ENCODE measurements around the gene TMEM88. TPM values are rescaled to one million over a fixed set of nuclear protein-coding genes. Genes with fewer than 3 reads are reported as not detected.
A peak's percentile ranks its signal among the peaks of the same experiment; 100 is the strongest.

TMEM88 gene
- total and polyA plus RNA-seq, 4 donors, result 0.65 to 4.6 (median 3.7) TPM

- H3K27me3 ChIP-seq (ENCODE audit: control insufficient read depth in 4 of 4, insufficient read depth in 4 of 4, low read length in 3 of 4), result no peaks in the 10 kb centered on the region
- no peak overlapping the region for H3K4me3 ChIP-seq (ENCODE audit: low read depth in 1 of 3, low read length in 3 of 3)
- H3K9me3 ChIP-seq (ENCODE audit: control insufficient read depth in 4 of 4, low read length in 3 of 4), result no peaks in the 10 kb centered on the region
- WGBS, result 96% methylated on average over 9 of the region's 9 CpGs
- peaks cover 0 to 16% (median 1%) of the 10 kb centered on the region in 4 donors for H3K36me3 ChIP-seq (ENCODE audit: control insufficient read depth in 4 of 4, insufficient read depth in 3 of 4, low read depth in 1 of 4, low read length in 3 of 4)
- no peak overlapping the region for H3K27ac ChIP-seq (ENCODE audit: low read depth in 1 of 2, low read length in 2 of 2)
- H3K9ac ChIP-seq (ENCODE audit: low read depth in 1 of 2, low read length in 2 of 2), result no peak overlapping the region
- TF ChIP-seq CTCF (IDR thresholded peaks at IDR 0.05; ENCODE audit: low read depth, low read length, missing input control) (no peak), GABPA (IDR thresholded peaks at IDR 0.05 in 1 of 2, conservative IDR thresholded peaks at IDR 0.05 in 1 of 2) (no peak), RAD21 (IDR thresholded peaks at IDR 0.05) (no peak), SP1 (IDR thresholded peaks at IDR 0.05) (no peak), TAF1 (conservative IDR thresholded peaks at IDR 0.05) (no peak), NR2F2 (IDR thresholded peaks at IDR 0.05) (no peak), FOXA1 (IDR thresholded peaks at IDR 0.05) (no peak), HNF4A (conservative IDR thresholded peaks at IDR 0.05) (no peak), FOXA2 (IDR thresholded peaks at IDR 0.05) (no peak), YY1 (IDR thresholded peaks at IDR 0.05) (no peak), RXRA (IDR thresholded peaks at IDR 0.05) (no peak), MAX (IDR thresholded peaks at IDR 0.05) (no peak)
- peak; percentile 14 for DNase-seq (ENCODE audit: low spot score)
- H3K4me1 ChIP-seq (ENCODE audit: control insufficient read depth in 4 of 4, insufficient read depth in 4 of 4, low read length in 3 of 4), result peaks cover 0 to 13% (median 9%) of the 10 kb centered on the region in 4 donors
These were observed 39.4 kb downstream of the TMEM88 start for GRCh38 chr17:7894226-7894625.

- H3K4me3 ChIP-seq (ENCODE audit: low read depth in 1 of 3, low read length in 3 of 3), result no peak overlapping the region
- no peak for TF ChIP-seq MAX (IDR thresholded peaks at IDR 0.05)
- TF ChIP-seq HNF4G (IDR thresholded peaks at IDR 0.05), result no peak
- no peak for TF ChIP-seq RXRA (IDR thresholded peaks at IDR 0.05)
- TF ChIP-seq SP1 (IDR thresholded peaks at IDR 0.05), result no peak
- TF ChIP-seq YY1 (IDR thresholded peaks at IDR 0.05), result no peak
- no peak for TF ChIP-seq RAD21 (IDR thresholded peaks at IDR 0.05)
- no peak for TF ChIP-seq REST (IDR thresholded peaks at IDR 0.05)
- TF ChIP-seq EGR1 (IDR thresholded peaks at IDR 0.05; ENCODE audit: low read depth in 2 of 2), result no peak
- TF ChIP-seq TAF1 (conservative IDR thresholded peaks at IDR 0.05), result no peak
- no peak for TF ChIP-seq HNF4A (conservative IDR thresholded peaks at IDR 0.05)
- no peak for TF ChIP-seq ZBTB33 (IDR thresholded peaks at IDR 0.05)
- TF ChIP-seq CTCF (IDR thresholded peaks at IDR 0.05; ENCODE audit: low read depth, low read length, missing input control), result no peak
- no peak for TF ChIP-seq ATF3 (IDR thresholded peaks at IDR 0.05)
- no peak for TF ChIP-seq JUND (IDR thresholded peaks at IDR 0.05)
- TF ChIP-seq GABPA (IDR thresholded peaks at IDR 0.05 in 1 of 2, conservative IDR thresholded peaks at IDR 0.05 in 1 of 2), result no peak
- TF ChIP-seq FOXA1 (IDR thresholded peaks at IDR 0.05), result no peak
- no peak for TF ChIP-seq FOXA2 (IDR thresholded peaks at IDR 0.05)
- no peak for TF ChIP-seq NR2F2 (IDR thresholded peaks at IDR 0.05)
- H3K4me1 ChIP-seq (ENCODE audit: control insufficient read depth in 4 of 4, insufficient read depth in 4 of 4, low read length in 3 of 4), result peaks cover 0 to 6% (median 3%) of the 10 kb centered on the region in 4 donors
- peak; percentile 13 for DNase-seq (ENCODE audit: low spot score)
- no peaks in the 10 kb centered on the region for H3K9me3 ChIP-seq (ENCODE audit: control insufficient read depth in 4 of 4, low read length in 3 of 4)
- no peak overlapping the region for H3K9ac ChIP-seq (ENCODE audit: low read depth in 1 of 2, low read length in 2 of 2)
- WGBS, result 96% methylated on average over 8 of the region's 8 CpGs
- no peaks in the 10 kb centered on the region for H3K27me3 ChIP-seq (ENCODE audit: control insufficient read depth in 4 of 4, insufficient read depth in 4 of 4, low read length in 3 of 4)
- peaks cover 0 to 16% (median 1%) of the 10 kb centered on the region in 4 donors for H3K36me3 ChIP-seq (ENCODE audit: control insufficient read depth in 4 of 4, insufficient read depth in 3 of 4, low read depth in 1 of 4, low read length in 3 of 4)
- H3K27ac ChIP-seq (ENCODE audit: low read depth in 1 of 2, low read length in 2 of 2), result no peak overlapping the region
These were observed 40.0 kb downstream of the TMEM88 start for GRCh38 chr17:7894866-7895265.

All from liver (tissue), 9 donors.